K562 (cell line): ENCODE measurements around the gene SOS1.

Experiments used
- CHD4 ChIP-seq: fragments of 200-600 bp; sonication (generic); IDR thresholded peaks from 3 replicates; pipeline ENCODE4 v1.6.1; 2012; ENCODE audit warnings: low read depth, mild to moderate bottlenecking, mixed read lengths, low read length, inconsistent platforms; ENCODE audit not compliant: insufficient read depth, insufficient replicate concordance, poor library complexity, severe bottlenecking
- TCF7 ChIP-seq: sonication (generic); IDR thresholded peaks from 2 replicates; pipeline ENCODE4 v1.6.1; 2016; ENCODE audit warnings: antibody characterized with exemption, borderline replicate concordance
- ZNF76 ChIP-seq: fragments of 250-450 bp; sonication (Bioruptor Pico); IDR thresholded peaks from 2 replicates; pipeline ENCODE4 v1.4.0; 2020; ENCODE audit warnings: mild to moderate bottlenecking, moderate library complexity, borderline replicate concordance

DNA sequence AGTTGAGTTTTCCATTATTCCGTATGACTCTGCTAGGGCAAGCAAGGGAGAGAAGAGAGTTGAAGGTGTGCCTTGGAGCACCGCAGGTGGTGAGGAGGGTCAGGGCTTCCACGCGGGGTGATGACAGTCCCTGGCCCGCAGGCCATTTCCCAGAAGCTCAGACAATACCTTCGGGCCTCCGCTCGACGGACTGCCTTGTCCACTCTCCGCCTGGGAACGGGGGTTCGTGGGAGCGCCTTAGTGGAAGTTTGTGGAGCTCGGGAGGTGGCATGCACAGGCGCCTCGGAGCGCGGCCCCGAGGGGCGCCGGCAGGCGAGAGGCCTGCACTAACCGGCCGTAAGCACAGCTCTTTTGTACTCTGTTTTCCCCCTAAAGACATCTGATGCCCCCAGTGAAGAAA, 161.4 kb downstream of the SOS1 start:
- TF ChIP-seq CHD4 (no peak), ZNF76 (CRISPR knock-in tag) (no peak), TCF7 (no peak)
